GM23338 (cell line): ENCODE data around the gene TYMP. TPM values are rescaled to one million over a fixed set of nuclear protein-coding genes. Genes with fewer than 3 reads are reported as not detected.

Experiments
- ATAC-seq: fragments of 200-7000 bp; cut with Tn5 transposase; 3 replicates; pipeline ENCODE4 v1.9.1; 2020
- DNase-seq: peaks from one replicate; pipeline ENCODE4 v3.0.0-alpha.2; 2015; ENCODE audit warnings: low spot score
- H2AFZ ChIP-seq: fragments of 200-600 bp; sonication (generic); 2 replicates; pipeline ENCODE4 v1.8.0; 2016; ENCODE audit warnings: antibody characterized with exemption, mild to moderate bottlenecking, moderate library complexity
- H3F3A ChIP-seq: fragments of 200-600 bp; sonication (generic); replicated peaks from 2 replicates; pipeline ENCODE4 v1.8.0; 2017; ENCODE audit warnings: antibody characterized with exemption, mixed run types, low read depth
- H3K27ac ChIP-seq: fragments of 200-600 bp; sonication (generic); 2 replicates; pipeline ENCODE4 v1.6.1; 2016; ENCODE audit warnings: low read depth
- H3K27me3 ChIP-seq: fragments of 200-600 bp; sonication (generic); 2 replicates; pipeline ENCODE4 v1.8.0; 2016; ENCODE audit warnings: mild to moderate bottlenecking, mixed run types, moderate library complexity; ENCODE audit not compliant: insufficient read depth
- H3K36me3 ChIP-seq: fragments of 200-600 bp; sonication (generic); 2 replicates; pipeline ENCODE4 v1.8.0; 2016; ENCODE audit warnings: mild to moderate bottlenecking; ENCODE audit not compliant: insufficient read depth
- H3K4me1 ChIP-seq: fragments of 200-600 bp; sonication (generic); 2 replicates; pipeline ENCODE4 v1.8.0; 2016; ENCODE audit warnings: mild to moderate bottlenecking, moderate library complexity; ENCODE audit not compliant: insufficient read depth
- H3K4me2 ChIP-seq: fragments of 200-600 bp; sonication (generic); 2 replicates; pipeline ENCODE4 v1.7.1; 2017; ENCODE audit warnings: mixed run types
- H3K4me3 ChIP-seq: fragments of 200-600 bp; sonication (generic); 2 replicates; pipeline ENCODE4 v1.6.1; 2016; ENCODE audit warnings: mixed run types
- H3K79me2 ChIP-seq: fragments of 200-600 bp; sonication (generic); replicated peaks from 2 replicates; pipeline ENCODE4 v1.8.0; 2017; ENCODE audit warnings: mild to moderate bottlenecking; ENCODE audit not compliant: insufficient read depth
- H3K9me2 ChIP-seq: fragments of 200-600 bp; sonication (generic); 2 replicates; pipeline ENCODE4 v1.8.0; 2017; ENCODE audit not compliant: insufficient read depth
- H4K20me1 ChIP-seq: fragments of 200-600 bp; sonication (generic); replicated peaks from 2 replicates; pipeline ENCODE4 v1.8.0; 2017; ENCODE audit warnings: mild to moderate bottlenecking; ENCODE audit not compliant: insufficient read depth
- H3K27ac Mint-ChIP-seq: 2 replicates; pipeline ENCODE4 v1.8.0; 2020; ENCODE audit warnings: inconsistent platforms, mild to moderate bottlenecking, moderate library complexity, mixed read lengths
- H3K27me3 Mint-ChIP-seq: 3 replicates; pipeline ENCODE4 v1.8.0; 2022; ENCODE audit warnings: low read depth, mild to moderate bottlenecking, moderate library complexity, mixed read lengths, inconsistent platforms; ENCODE audit not compliant: insufficient read depth, poor library complexity
- H3K36me3 Mint-ChIP-seq: 3 replicates; pipeline ENCODE4 v1.8.0; 2021; ENCODE audit warnings: low read depth, mild to moderate bottlenecking, inconsistent platforms, moderate library complexity, mixed read lengths
- H3K4me1 Mint-ChIP-seq: 3 replicates; pipeline ENCODE4 v1.8.0; 2020; ENCODE audit warnings: mild to moderate bottlenecking, inconsistent platforms, mixed read lengths
- H3K4me3 Mint-ChIP-seq: 3 replicates; pipeline ENCODE4 v1.8.0; 2021; ENCODE audit warnings: moderate library complexity, mild to moderate bottlenecking, inconsistent platforms, mixed read lengths
- H3K9me3 Mint-ChIP-seq: 3 replicates; pipeline ENCODE4 v1.8.0; 2020; ENCODE audit warnings: moderate library complexity, mild to moderate bottlenecking, inconsistent platforms, mixed read lengths
- CREB1 ChIP-seq: fragments of 250-450 bp; sonication (Bioruptor Pico); IDR thresholded peaks from 2 replicates; pipeline ENCODE4 v1.5.0; 2020; ENCODE audit warnings: low read depth, mild to moderate bottlenecking, moderate library complexity
- CTCF ChIP-seq, 2 experiments: fragments of 200-600 bp in 1 of 2; sonication (generic) in 1 of 2; conservative IDR thresholded peaks; 2 replicates each; pipeline versions ENCODE4 v1.5.1 to v1.6.1; 2016 to 2017; ENCODE audit warnings: antibody characterized with exemption in 2 of 2, low read depth in 2 of 2, mild to moderate bottlenecking in 2 of 2, moderate library complexity in 1 of 2
- EZH2 ChIP-seq: fragments of 200-600 bp; sonication (generic); IDR thresholded peaks from one replicate; pipeline ENCODE4 v1.8.0; 2017; ENCODE audit warnings: antibody characterized with exemption, mild to moderate bottlenecking, low read depth; ENCODE audit not compliant: unreplicated experiment
- EZH2phosphoT487 ChIP-seq: fragments of 200-600 bp; sonication (generic); IDR thresholded peaks from one replicate; pipeline ENCODE4 v1.8.1; 2018; ENCODE audit warnings: antibody characterized with exemption; ENCODE audit not compliant: unreplicated experiment
- JUNB ChIP-seq: IDR thresholded peaks from one replicate; pipeline ENCODE4 v1.6.1; 2016; ENCODE audit warnings: antibody characterized with exemption; ENCODE audit not compliant: unreplicated experiment
- NANOG ChIP-seq: IDR thresholded peaks from 2 replicates; pipeline ENCODE4 v1.6.1; 2016; ENCODE audit warnings: antibody characterized with exemption, borderline replicate concordance
- ZNF114 ChIP-seq: fragments of 250-450 bp; sonication (Bioruptor Pico); IDR thresholded peaks from 2 replicates; pipeline ENCODE4 v1.5.0; 2020; ENCODE audit warnings: mild to moderate bottlenecking, moderate library complexity
- ZNF331 ChIP-seq: fragments of 250-450 bp; sonication (Bioruptor Pico); IDR thresholded peaks from 2 replicates; pipeline ENCODE4 v1.5.0; 2020; ENCODE audit warnings: low read depth, mild to moderate bottlenecking, moderate library complexity
- ZNF462 ChIP-seq: fragments of 250-450 bp; sonication (Bioruptor Pico); IDR thresholded peaks from 2 replicates; pipeline ENCODE4 v1.5.0; 2020; ENCODE audit warnings: mild to moderate bottlenecking, moderate library complexity
- polyA plus RNA-seq: library from polyadenylated mRNA; unstranded; fragments of >200 nt; fragmentation: Nextera tagmentation; extraction: Ambion mirVana; gene quantifications from 2 replicates; pipeline ENCODE4 v1.2.1, GENCODE V29; 2016
- total RNA-seq: library from RNA; depleted of rRNA; stranded (reverse); fragments of >200 nt; shearing (Covaris generic); gene quantifications from 2 replicates; pipeline ENCODE4 v1.2.3, GENCODE V29; 2014
- TF ChIP-seq, protein P1 (sequence below): IDR thresholded peaks from one replicate; pipeline ENCODE4 v1.6.1; 2018; ENCODE audit warnings: antibody characterized with exemption; ENCODE audit not compliant: unreplicated experiment

TYMP gene
- total and polyA plus RNA-seq, 2 experiments from 2014 or later = 0.28 to 1.8 TPM

DNA sequence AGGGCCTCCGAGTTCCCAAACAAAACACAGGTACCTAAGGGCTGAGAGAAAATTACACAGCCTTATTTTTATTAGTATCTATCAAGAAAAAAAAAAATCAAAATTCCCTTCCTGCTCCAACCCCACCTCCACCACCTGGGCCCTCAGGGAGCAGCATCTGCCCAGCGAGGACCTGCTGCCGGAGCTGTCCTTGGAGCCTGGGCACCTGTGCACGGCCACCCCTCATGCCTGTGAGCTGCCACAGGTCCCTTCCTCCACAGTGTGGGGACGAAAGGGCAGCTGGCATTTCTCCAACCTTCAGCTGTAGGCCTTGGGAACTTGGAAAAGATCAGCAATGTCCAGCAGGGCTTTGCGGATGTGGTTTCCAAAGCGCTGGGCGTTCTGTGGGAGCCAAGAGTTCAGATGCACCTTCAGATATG is 39.2 kb upstream of the TYMP start (continued):
- TF ChIP-seq ZNF462 = no peak

DNA sequence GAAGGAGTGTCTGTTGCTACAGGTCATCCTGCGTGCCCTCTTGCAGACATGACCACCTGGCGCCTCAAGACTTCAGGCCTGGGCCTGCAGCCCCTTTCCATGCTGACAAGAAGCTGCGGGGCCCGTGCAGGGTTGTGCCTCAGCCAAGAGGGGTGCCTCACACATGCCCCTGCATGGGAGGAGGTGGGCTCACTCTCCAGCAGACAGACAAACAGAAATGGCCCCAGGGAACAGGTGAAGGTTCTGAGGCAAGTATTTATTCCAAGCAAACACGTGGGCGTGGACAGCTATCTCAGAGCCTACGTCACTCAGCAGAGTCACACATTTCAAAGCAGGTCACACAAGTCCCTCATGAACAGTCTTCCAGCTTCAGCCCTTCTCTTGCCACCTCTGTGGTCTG is 38.8 kb upstream of the TYMP start:
- Histone ChIP-seq H3K79me2 (no peaks in the 10 kb centered on the region), H3F3A (no peaks in the 10 kb centered on the region), H4K20me1 (no peaks in the 10 kb centered on the region), H2AFZ (no peak overlapping the region), H3K4me1 (no peaks in the 10 kb centered on the region), H3K4me2 (no peak overlapping the region), H3K27ac (no peak overlapping the region), H3K9me2 (no peaks in the 10 kb centered on the region), H3K36me3 (no peaks in the 10 kb centered on the region), H3K4me3 (no peak overlapping the region), H3K27me3 (peaks cover 11% of the 10 kb centered on the region; the same call in 1 of the 2 replicates)
- TF ChIP-seq EZH2 (no peak), EZH2phosphoT487 (no peak), JUNB (no peak), CREB1 (CRISPR knock-in tag) (no peak), ZNF331 (no peak), CTCF (conservative IDR thresholded peaks at IDR 0.05; ENCODE audit: low read depth in 2 of 2) (no peak), NANOG (no peak), ZNF114 (CRISPR knock-in tag) (no peak)
- TF ChIP-seq, protein P1, sequence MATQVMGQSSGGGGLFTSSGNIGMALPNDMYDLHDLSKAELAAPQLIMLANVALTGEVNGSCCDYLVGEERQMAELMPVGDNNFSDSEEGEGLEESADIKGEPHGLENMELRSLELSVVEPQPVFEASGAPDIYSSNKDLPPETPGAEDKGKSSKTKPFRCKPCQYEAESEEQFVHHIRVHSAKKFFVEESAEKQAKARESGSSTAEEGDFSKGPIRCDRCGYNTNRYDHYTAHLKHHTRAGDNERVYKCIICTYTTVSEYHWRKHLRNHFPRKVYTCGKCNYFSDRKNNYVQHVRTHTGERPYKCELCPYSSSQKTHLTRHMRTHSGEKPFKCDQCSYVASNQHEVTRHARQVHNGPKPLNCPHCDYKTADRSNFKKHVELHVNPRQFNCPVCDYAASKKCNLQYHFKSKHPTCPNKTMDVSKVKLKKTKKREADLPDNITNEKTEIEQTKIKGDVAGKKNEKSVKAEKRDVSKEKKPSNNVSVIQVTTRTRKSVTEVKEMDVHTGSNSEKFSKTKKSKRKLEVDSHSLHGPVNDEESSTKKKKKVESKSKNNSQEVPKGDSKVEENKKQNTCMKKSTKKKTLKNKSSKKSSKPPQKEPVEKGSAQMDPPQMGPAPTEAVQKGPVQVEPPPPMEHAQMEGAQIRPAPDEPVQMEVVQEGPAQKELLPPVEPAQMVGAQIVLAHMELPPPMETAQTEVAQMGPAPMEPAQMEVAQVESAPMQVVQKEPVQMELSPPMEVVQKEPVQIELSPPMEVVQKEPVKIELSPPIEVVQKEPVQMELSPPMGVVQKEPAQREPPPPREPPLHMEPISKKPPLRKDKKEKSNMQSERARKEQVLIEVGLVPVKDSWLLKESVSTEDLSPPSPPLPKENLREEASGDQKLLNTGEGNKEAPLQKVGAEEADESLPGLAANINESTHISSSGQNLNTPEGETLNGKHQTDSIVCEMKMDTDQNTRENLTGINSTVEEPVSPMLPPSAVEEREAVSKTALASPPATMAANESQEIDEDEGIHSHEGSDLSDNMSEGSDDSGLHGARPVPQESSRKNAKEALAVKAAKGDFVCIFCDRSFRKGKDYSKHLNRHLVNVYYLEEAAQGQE = no peak
- no peak for DNase-seq
- Mint-ChIP-seq H3K4me3 (no peak overlapping the region), H3K36me3 (peaks cover 38% of the 10 kb centered on the region), H3K4me1 (no peaks in the 10 kb centered on the region), H3K9me3 (no peaks in the 10 kb centered on the region), H3K27me3 (peaks cover 10% of the 10 kb centered on the region), H3K27ac (no peak overlapping the region)
- ATAC-seq = no peak
